ENCODE data around the gene CADM2.

The CADM2 gene

GRCh38 chr3:86087160-86087871 lies 1128.5 kb downstream of the CADM2 start:
- no peak for DNase-seq (ENCODE audit: low read depth in 1 of 2, low spot score in 1 of 2)

DNA sequence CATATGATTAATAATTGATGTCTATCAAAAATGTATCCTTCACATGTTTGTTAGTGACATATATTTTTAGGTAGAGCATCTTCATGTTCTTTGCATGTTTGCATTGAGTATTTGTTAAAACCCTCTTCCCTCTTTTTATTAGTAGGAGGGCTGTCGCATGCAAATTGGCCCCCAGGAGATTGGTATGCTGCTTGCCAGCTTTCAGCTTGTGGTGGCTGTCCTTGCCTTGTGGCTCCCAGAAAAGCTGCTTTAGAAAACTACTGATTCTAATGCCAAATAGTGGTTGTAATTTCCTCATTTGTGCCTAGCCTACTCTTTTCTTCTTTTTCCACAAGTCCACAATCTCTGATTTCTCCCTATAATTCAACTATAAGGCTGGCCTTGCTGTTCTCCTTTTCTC lies 1145.4 kb downstream of the CADM2 start:
- DNase-seq (ENCODE audit: low read depth in 1 of 2, low spot score in 1 of 2) = no peak

- DNase-seq (ENCODE audit: low read depth in 1 of 2, low spot score in 1 of 2) = no peak
These were observed 1150.6 kb downstream of the CADM2 start for GRCh38 chr3:86109434-86109833.

Data from activated T-helper 1 cell treated with anti-CD3 and anti-CD28 coated beads, Interleukin-2, amount 50 U/mL, for 16 hours (primary cell).